GM21423 (cell line): ENCODE results near the gene QPCT.

ENCODE experiments used
- ATAC-seq: cut with Tn5 transposase; IDR thresholded peaks from one replicate; pipeline ENCODE4 v1.9.1; 2021; ENCODE audit warnings: mild to moderate bottlenecking, moderate library complexity; ENCODE audit not compliant: unreplicated experiment

Gene QPCT

GRCh38 chr2:37324786-37325624 lies 19.4 kb upstream of the QPCT start, which contains the start of gene PRKD3:
PRKD3 (minus strand) TSS chr2:37324833; CDS start chr2:37316524, 8,309 bp downstream.
- peak; percentile 77 for ATAC-seq

GRCh38 chr2:37325625-37326071 lies 18.8 kb upstream of the QPCT start:
- ATAC-seq = no peak

DNA sequence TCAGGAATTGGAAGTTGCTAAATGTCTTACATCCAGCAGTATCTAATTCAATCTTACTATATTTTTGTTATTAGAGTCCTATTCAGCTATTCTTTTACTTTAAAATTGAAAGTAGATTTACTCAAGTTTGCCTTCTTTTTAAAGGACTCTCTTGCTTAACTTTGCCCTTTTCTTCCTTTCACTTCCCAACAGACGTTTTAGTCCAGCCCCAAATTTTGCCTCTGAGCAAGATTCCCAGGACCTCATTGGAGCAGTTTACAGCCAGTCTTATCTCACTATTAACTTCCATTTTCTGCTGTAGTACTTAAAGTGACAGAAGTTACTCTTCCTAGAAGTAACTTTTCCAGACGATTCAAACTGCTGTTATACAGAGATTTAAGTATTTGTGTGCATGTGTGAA lies 18.1 kb upstream of the QPCT start:
- no peak for ATAC-seq

GRCh38 chr2:37326866-37327634 lies 17.4 kb upstream of the QPCT start:
- ATAC-seq = no peak

DNA sequence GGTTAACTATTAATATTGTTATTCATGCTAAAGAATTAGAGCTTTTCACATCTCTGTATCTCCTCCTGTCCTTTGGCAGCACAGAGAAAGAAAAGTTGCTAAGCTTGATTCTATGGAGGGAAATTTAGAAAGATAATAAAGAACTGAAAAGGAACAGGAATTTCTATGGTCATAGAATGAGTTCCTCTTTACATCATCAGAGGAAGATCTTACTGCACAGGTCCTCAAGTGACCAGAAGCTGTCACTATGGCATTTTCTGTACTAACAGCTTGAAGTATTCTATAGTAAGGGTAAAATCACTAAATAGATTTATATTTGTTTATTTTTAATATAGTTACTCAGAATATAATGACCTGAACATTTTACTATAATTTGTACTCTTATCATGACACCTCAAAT lies 13.7 kb upstream of the QPCT start:
- ATAC-seq = no peak

DNA sequence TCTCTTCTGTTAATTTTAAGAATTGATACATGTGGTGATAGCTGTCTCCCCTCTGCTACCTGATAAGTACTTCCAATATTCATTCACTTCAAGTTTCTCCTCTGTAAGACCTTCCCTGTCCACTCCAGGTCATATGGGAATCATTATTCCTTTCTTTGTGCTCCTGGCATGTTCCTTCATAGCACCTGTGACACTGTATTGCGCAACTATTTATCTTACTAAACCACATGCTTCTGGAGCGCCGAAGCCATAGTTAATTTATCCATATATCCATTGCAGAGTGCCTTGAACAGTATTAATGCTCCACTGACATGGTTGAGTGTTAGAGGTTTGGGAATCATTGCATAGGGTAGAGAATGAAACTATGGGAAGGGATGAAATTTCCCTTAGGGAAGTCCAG lies 11.9 kb upstream of the QPCT start:
- no peak for ATAC-seq

GRCh38 chr2:37333256-37333655 lies 11.2 kb upstream of the QPCT start:
- ATAC-seq = no peak

DNA sequence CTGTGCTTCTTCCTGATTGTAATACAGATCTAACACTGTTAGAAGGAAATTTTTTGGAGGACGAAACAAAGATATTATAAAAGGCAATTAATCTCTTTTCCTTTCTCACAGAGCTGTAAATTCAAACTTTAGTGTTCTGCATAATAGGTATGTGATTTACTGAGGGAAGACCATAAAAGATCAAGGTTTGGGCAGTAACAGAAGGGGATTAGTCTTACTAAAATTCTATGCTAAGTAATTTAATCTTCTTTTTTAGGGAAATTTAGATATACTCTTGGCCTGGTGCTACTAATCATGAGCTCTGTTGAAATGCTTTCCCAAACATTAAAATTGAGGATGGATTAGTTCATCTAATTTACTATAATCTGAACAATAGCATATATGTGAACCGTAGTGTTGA lies 8.8 kb upstream of the QPCT start:
- no peak for ATAC-seq

GRCh38 chr2:37337620-37338280 lies 6.7 kb upstream of the QPCT start:
- no peak for ATAC-seq

GRCh38 chr2:37338933-37339332 lies 5.5 kb upstream of the QPCT start:
- ATAC-seq = no peak

- no peak for ATAC-seq
Observed at GRCh38 chr2:37340637-37341036, 3.8 kb upstream of the QPCT start.

GRCh38 chr2:37342591-37343220 lies 1.7 kb upstream of the QPCT start:
- no peak for ATAC-seq

GRCh38 chr2:37343537-37344434 lies 644 bp upstream of the QPCT start:
- no peak for ATAC-seq

GRCh38 chr2:37348155-37348554 lies 3.7 kb downstream of the QPCT start:
- ATAC-seq = no peak

GRCh38 chr2:37349231-37349860 lies 4.9 kb downstream of the QPCT start:
- peak; percentile 27 for ATAC-seq

GRCh38 chr2:37350034-37350433 lies 5.6 kb downstream of the QPCT start:
- peak; percentile 80 for ATAC-seq

DNA sequence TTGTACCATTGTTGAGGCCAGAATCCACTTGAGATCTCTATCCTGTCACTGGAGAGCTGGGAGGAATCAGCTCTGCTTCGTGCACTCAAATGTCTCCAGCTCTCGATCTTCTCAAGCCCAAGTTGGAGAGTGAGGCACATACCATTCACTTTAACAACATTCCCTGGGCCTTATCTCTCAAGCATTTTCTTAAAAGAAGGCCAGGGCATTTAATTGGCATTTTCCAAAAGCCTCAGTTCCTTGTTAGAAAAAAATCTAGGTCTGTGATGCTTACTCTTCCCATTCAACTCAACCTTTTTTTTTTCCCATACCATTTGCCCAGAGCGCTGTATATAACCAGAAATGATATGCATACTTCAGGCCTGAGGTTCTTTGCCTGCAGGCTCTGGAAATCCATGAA lies 10.1 kb downstream of the QPCT start:
- no peak for ATAC-seq

GRCh38 chr2:37355735-37356134 lies 11.3 kb downstream of the QPCT start:
- ATAC-seq = no peak

- ATAC-seq = no peak
Observed at GRCh38 chr2:37356299-37356698, 11.9 kb downstream of the QPCT start.

GRCh38 chr2:37357069-37357468 lies 12.6 kb downstream of the QPCT start:
- ATAC-seq = no peak
